ENCODE results near the gene FAT4.

Gene FAT4

DNA sequence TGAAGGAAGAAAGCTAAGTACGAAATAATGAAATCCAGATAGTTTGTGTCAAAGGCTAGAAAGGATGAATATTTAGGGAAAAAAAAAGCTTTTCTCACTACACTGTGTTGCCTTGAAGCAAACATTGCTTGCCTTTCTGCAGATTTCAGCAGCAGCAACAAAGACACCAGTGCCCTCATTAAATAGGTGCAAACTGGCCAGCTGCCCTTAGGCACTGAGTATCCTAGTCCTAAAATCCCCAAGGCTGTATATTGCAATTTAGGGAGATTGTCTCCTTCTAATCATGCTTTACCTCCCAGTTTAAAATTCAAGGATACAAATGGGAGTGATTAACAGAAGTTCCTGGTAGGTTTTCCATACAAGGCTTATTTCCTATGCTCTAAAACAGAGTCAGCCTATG, 8.6 kb upstream of the FAT4 start:
- DNase-seq (ENCODE audit: low spot score), result no peak
- in situ Hi-C loops (cut with MboI; ENCODE audit: low sequenced_read_pairs, unreplicated experiment), result loop anchor here (25.0 kb wide), 1 partner anchor 1106 kb away; no protein-coding TSS in a partner anchor
- TF ChIP-seq, protein P1, sequence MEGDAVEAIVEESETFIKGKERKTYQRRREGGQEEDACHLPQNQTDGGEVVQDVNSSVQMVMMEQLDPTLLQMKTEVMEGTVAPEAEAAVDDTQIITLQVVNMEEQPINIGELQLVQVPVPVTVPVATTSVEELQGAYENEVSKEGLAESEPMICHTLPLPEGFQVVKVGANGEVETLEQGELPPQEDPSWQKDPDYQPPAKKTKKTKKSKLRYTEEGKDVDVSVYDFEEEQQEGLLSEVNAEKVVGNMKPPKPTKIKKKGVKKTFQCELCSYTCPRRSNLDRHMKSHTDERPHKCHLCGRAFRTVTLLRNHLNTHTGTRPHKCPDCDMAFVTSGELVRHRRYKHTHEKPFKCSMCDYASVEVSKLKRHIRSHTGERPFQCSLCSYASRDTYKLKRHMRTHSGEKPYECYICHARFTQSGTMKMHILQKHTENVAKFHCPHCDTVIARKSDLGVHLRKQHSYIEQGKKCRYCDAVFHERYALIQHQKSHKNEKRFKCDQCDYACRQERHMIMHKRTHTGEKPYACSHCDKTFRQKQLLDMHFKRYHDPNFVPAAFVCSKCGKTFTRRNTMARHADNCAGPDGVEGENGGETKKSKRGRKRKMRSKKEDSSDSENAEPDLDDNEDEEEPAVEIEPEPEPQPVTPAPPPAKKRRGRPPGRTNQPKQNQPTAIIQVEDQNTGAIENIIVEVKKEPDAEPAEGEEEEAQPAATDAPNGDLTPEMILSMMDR (IDR thresholded peaks at IDR 0.05; ENCODE audit: borderline replicate concordance, control extremely low read depth, extremely low read depth, insufficient read depth, missing control alignments), result no peak

GRCh38 chr4:125306533-125306932, 8.2 kb upstream of the FAT4 start:
- in situ Hi-C loops (cut with MboI; ENCODE audit: low sequenced_read_pairs, unreplicated experiment), result loop anchor here (25.0 kb wide), 1 partner anchor 1106 kb away; no protein-coding TSS in a partner anchor
- DNase-seq (ENCODE audit: low spot score), result no peak
- TF ChIP-seq, protein P1 (IDR thresholded peaks at IDR 0.05; ENCODE audit: borderline replicate concordance, control extremely low read depth, extremely low read depth, insufficient read depth, missing control alignments), result no peak

DNA sequence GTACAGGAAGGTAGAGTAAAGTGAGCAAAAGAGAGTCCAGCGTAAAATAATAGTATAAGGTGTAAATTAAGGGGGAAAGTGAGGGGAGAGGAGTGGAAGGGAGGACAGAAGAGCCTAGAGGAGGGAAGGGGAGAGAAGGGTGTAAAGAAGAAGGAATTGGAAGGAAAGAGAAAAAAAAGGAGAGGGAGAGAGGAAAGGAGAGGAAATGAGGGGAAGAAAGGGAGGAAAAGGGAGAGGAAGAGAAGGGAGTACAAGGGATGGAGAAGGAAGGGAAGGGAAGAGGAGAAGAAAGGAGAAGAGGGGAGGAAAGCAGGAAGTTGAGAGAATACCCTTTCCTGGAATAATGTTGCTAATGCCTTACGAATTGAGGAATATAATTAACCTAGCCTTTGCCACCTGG, 3.3 kb upstream of the FAT4 start:
- in situ Hi-C loops (cut with MboI; ENCODE audit: low sequenced_read_pairs, unreplicated experiment), result loop anchor here (25.0 kb wide), 1 partner anchor 1101 kb away; no protein-coding TSS in a partner anchor
- DNase-seq (ENCODE audit: low spot score), result no peak

DNA sequence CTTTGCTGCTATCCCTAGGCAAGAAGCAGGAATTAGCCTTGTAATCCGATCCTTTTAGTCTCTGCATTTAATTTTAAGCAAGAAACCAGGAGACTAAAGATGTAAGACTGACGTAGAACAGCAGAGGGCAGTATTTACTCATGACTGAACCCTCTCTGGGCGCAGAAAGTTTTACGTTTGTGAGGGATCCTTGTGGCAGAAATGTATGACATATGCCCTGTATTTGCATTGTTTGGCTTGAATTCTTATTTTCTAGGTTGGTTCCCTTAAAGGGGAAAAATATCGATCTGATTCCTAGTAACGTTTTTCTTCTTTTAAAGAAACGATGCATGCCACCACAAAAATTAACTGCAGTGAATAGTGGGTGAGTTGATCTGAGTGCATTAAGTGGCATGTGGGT, 1.3 kb upstream of the FAT4 start:
- TF ChIP-seq, protein P1 (IDR thresholded peaks at IDR 0.05; ENCODE audit: borderline replicate concordance, control extremely low read depth, extremely low read depth, insufficient read depth, missing control alignments), result peak; percentile 59
- peak; percentile 63 for DNase-seq (ENCODE audit: low spot score)
- in situ Hi-C loops (cut with MboI; ENCODE audit: low sequenced_read_pairs, unreplicated experiment), result loop anchor here (25.0 kb wide), 1 partner anchor 1099 kb away; no protein-coding TSS in a partner anchor

More for the DNA sequence above, 3.3 kb upstream of the FAT4 start:
- TF ChIP-seq, protein P1 (IDR thresholded peaks at IDR 0.05; ENCODE audit: borderline replicate concordance, control extremely low read depth, extremely low read depth, insufficient read depth, missing control alignments), result no peak

DNA sequence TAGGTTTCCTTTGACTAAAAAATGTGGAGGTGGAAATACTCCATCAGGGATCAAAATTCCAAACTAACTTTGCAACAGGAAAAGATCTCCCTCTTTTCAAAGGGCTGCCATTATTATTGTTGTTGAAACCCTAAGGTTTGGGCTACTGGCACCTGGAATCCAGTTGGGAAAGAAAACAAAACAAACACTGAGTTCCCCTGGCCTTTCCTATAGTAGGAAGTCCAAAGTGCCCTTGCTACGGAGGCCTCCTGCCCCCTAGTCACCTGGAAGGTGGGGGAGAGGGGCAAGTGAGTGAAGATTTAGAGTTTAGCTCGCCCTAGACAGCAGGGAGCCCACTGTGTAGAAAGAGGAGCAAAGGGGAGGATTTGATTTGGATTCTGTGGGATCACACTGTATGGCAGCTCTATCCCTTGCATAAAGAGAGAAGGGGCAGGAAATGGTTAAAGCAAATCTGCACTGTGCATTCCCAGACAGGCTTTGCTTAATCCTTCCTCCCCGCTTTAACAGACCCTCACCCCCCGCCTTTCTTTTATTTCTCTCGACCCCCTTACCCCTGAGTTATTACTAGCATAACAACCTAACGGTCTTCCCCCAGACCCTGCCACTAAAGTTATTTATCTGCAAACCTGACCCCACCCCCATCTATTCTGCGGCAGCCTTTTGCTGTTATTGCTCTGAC, 627 bp upstream of the FAT4 start:
- TF ChIP-seq, protein P1 (IDR thresholded peaks at IDR 0.05; ENCODE audit: borderline replicate concordance, control extremely low read depth, extremely low read depth, insufficient read depth, missing control alignments), result no peak
- in situ Hi-C loops (cut with MboI; ENCODE audit: low sequenced_read_pairs, unreplicated experiment), result loop anchor here (25.0 kb wide), 1 partner anchor 1098 kb away; no protein-coding TSS in a partner anchor
- peak; percentile 9 for DNase-seq (ENCODE audit: low spot score)

DNA sequence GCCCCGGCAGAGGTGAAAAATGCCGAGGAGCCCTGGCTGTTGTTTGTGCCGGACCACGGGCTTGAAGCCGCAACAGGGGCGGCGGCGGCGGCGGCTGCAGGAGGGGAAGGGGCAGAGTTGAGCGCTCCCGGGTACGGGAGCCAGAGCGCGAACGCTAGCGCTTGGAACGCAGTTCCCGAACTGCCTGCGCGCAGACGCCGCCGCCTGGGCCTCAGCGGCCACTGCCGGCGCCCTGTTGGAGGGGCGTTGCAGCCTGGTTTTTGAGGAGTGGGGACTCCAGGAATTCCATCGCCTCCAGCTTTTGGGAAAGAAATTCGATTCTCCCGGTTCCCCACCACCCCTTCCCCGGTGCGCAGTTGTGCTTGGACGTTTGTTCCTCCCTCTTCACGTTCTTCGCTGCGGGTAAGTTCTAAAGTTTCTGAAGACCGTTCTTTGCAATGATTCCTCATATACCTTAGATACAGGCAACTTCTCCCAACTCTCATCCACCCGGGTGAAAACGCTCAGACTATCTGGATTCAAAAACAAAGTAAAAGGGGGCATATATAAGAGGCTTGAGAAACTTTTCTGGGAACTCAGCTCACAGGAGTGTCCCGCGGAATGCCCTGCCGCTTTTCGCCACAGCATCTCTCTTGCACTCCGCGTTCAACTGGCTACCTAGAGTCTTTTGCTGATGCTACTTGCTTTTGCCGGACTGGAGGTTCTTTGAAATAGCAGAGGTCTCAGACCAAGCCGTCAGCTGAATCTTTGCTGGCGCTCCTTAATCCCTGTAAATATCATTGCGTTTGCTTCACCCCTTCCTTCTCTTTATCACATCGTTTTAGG, 1.0 kb downstream of the FAT4 start:
- TF ChIP-seq, protein P1 (IDR thresholded peaks at IDR 0.05; ENCODE audit: borderline replicate concordance, control extremely low read depth, extremely low read depth, insufficient read depth, missing control alignments), result peak; percentile 3
- DNase-seq (ENCODE audit: low spot score), result peak; percentile 37
- in situ Hi-C loops (cut with MboI; ENCODE audit: low sequenced_read_pairs, unreplicated experiment), result loop anchor here (25.0 kb wide), 1 partner anchor 1097 kb away; no protein-coding TSS in a partner anchor
